Peyer's patch (tissue), 4 donors: ENCODE results near the gene RPGRIP1. TPM values are rescaled to one million over a fixed set of nuclear protein-coding genes. Genes with fewer than 3 reads are reported as not detected.

Experiments
- DNase-seq, 3 donors: peaks; one replicate each; pipeline ENCODE4 v3.0.0-alpha.2; 2017 to 2019
- H3K27ac ChIP-seq, 4 donors: fragments of 200-600 bp; sonication (generic); one replicate each; pipeline ENCODE4 v1.5.1; 2016 to 2019
- H3K27me3 ChIP-seq, 2 donors: fragments of 200-600 bp; sonication (generic); one replicate each; pipeline ENCODE4 v1.5.1; 2019
- H3K36me3 ChIP-seq, 3 donors: fragments of 200-600 bp; sonication (generic); one replicate each; pipeline ENCODE4 v1.5.1; 2016 to 2019
- H3K4me1 ChIP-seq, 4 donors: fragments of 200-600 bp; sonication (generic); one replicate each; pipeline ENCODE4 v1.5.1; 2016 to 2019
- H3K4me3 ChIP-seq, 4 donors: fragments of 200-600 bp; sonication (generic); 1 replicate in 3 of 4; 2 replicates in 1 of 4; pipeline ENCODE4 v1.5.1; 2016 to 2019; ENCODE audit warnings: mild to moderate bottlenecking in 1 of 4
- H3K9me3 ChIP-seq, 4 donors: fragments of 200-600 bp; sonication (generic); one replicate each; pipeline ENCODE4 v1.5.1; 2016 to 2019; ENCODE audit warnings: mild to moderate bottlenecking in 1 of 4
- CTCF ChIP-seq, 6 experiments: fragments of 450-650 bp in 4 of 6; fragments of 200-600 bp in 2 of 6; sonication (generic) in 1 of 6; IDR thresholded peaks; one replicate each; pipeline ENCODE4 v1.5.1; 2017 to 2019; ENCODE audit warnings: antibody characterized with exemption in 6 of 6, mild to moderate bottlenecking in 3 of 6, moderate library complexity in 1 of 6
- POLR2A ChIP-seq, 2 donors: fragments of 450-650 bp; IDR thresholded peaks; one replicate each; pipeline ENCODE4 v1.5.1; 2017; ENCODE audit warnings: antibody characterized with exemption in 2 of 2, mild to moderate bottlenecking in 2 of 2, moderate library complexity in 2 of 2
- total RNA-seq, 4 donors: library from RNA; depleted of rRNA; stranded (reverse); fragments of >200 nt; gene quantifications; one replicate each; pipeline ENCODE4 v1.1.0, GENCODE V29; 2016

RPGRIP1 gene
- total RNA-seq, 4 donors from 2014 or later = 0.40 to 3.3 TPM; not detected in 2

- Histone ChIP-seq H3K4me1 (peaks cover 0 to 12% (median 5%) of the 10 kb centered on the region in 4 donors), H3K4me3 (no peak overlapping the region), H3K9me3 (no peaks in the 10 kb centered on the region), H3K27ac (no peak overlapping the region), H3K27me3 (no peaks in the 10 kb centered on the region), H3K36me3 (peaks cover 0 to 38% (median 0%) of the 10 kb centered on the region in 3 donors)
- no peak for DNase-seq
- no peak for TF ChIP-seq POLR2A (IDR thresholded peaks at IDR 0.05)
- TF ChIP-seq CTCF (IDR thresholded peaks at IDR 0.05) = no peak
Measured at GRCh38 chr14:21238823-21239518, 40.9 kb upstream of the RPGRIP1 start.

- peaks cover 0 to 44% (median 0%) of the 10 kb centered on the region in 3 donors for H3K36me3 ChIP-seq
- no peak overlapping the region for H3K27ac ChIP-seq
- H3K4me3 ChIP-seq = no peak overlapping the region
- H3K27me3 ChIP-seq = no peaks in the 10 kb centered on the region
- TF ChIP-seq CTCF (IDR thresholded peaks at IDR 0.05) = no peak
- TF ChIP-seq POLR2A (IDR thresholded peaks at IDR 0.05) = no peak
- H3K9me3 ChIP-seq = no peaks in the 10 kb centered on the region
- DNase-seq = no peak
- peaks cover 0 to 12% (median 5%) of the 10 kb centered on the region in 4 donors for H3K4me1 ChIP-seq
Measured at GRCh38 chr14:21240417-21240816, 39.5 kb upstream of the RPGRIP1 start.

- peaks cover 0 to 42% (median 0%) of the 10 kb centered on the region in 3 donors for H3K36me3 ChIP-seq
- peak in 5 of 6 experiments; percentile 24 to 46 (median 29) for TF ChIP-seq CTCF (IDR thresholded peaks at IDR 0.05)
- no peak for TF ChIP-seq POLR2A (IDR thresholded peaks at IDR 0.05)
- peaks cover 0 to 12% (median 2%) of the 10 kb centered on the region in 4 donors for H3K4me1 ChIP-seq
- no peak for DNase-seq
- H3K9me3 ChIP-seq = no peaks in the 10 kb centered on the region
- no peak overlapping the region for H3K4me3 ChIP-seq
- no peaks in the 10 kb centered on the region for H3K27me3 ChIP-seq
- no peak overlapping the region for H3K27ac ChIP-seq
Measured at GRCh38 chr14:21241218-21241819, 38.6 kb upstream of the RPGRIP1 start.

- Histone ChIP-seq H3K27ac (no peak overlapping the region), H3K9me3 (no peaks in the 10 kb centered on the region), H3K4me1 (peaks cover 0 to 5% (median 0%) of the 10 kb centered on the region in 4 donors), H3K4me3 (no peak overlapping the region), H3K27me3 (no peaks in the 10 kb centered on the region), H3K36me3 (peaks cover 0 to 56% (median 0%) of the 10 kb centered on the region in 3 donors)
- DNase-seq = no peak
- TF ChIP-seq POLR2A (IDR thresholded peaks at IDR 0.05) (no peak), CTCF (IDR thresholded peaks at IDR 0.05) (no peak)
Measured at GRCh38 chr14:21244544-21244943, 35.3 kb upstream of the RPGRIP1 start.

GRCh38 chr14:21245813-21246212 lies 34.1 kb upstream of the RPGRIP1 start:
- DNase-seq = no peak
- H3K27ac ChIP-seq = no peak overlapping the region
- no peak overlapping the region for H3K4me3 ChIP-seq
- H3K4me1 ChIP-seq = no peaks in the 10 kb centered on the region
- TF ChIP-seq CTCF (IDR thresholded peaks at IDR 0.05) = no peak
- no peak for TF ChIP-seq POLR2A (IDR thresholded peaks at IDR 0.05)
- H3K27me3 ChIP-seq = no peaks in the 10 kb centered on the region
- H3K36me3 ChIP-seq = peaks cover 0 to 66% (median 0%) of the 10 kb centered on the region in 3 donors
- H3K9me3 ChIP-seq = no peaks in the 10 kb centered on the region
